HUDEP-2 (cell line): ENCODE measurements around the gene CRYBB2.
"Not testable (repeated sequence)": the region's sequence is repeated elsewhere in the genome, so short reads cannot be mapped to it uniquely, and the experiment has no call there.

Experiments used
- DNase-seq, 76 experiments: peaks; one replicate each; lab custom pipeline; 2025; ENCODE audit not compliant: unreplicated experiment in 76 of 76; lab: John Stamatoyannopoulos, UW

The CRYBB2 gene

GRCh38 chr22:25230760-25231159, 11.3 kb downstream of the CRYBB2 start:
- DNase-seq: not testable (repeated sequence)

- no peak for DNase-seq
Measured at GRCh38 chr22:25232301-25232700, 12.9 kb downstream of the CRYBB2 start.

GRCh38 chr22:25233706-25234105, 14.3 kb downstream of the CRYBB2 start:
- DNase-seq: not testable (repeated sequence)

GRCh38 chr22:25235547-25236290, 16.3 kb downstream of the CRYBB2 start:
- DNase-seq: peak in 72 of 76 experiments; percentile 4 to 84 (median 64)

- no peak for DNase-seq
Measured at GRCh38 chr22:25236417-25236816, 17.0 kb downstream of the CRYBB2 start.

GRCh38 chr22:25237503-25237902, 18.1 kb downstream of the CRYBB2 start:
- no peak for DNase-seq

- not testable (repeated sequence) for DNase-seq
Measured at GRCh38 chr22:25238058-25238457, 18.6 kb downstream of the CRYBB2 start.

- DNase-seq: not testable (repeated sequence)
Measured at GRCh38 chr22:25255169-25255568, 35.7 kb downstream of the CRYBB2 start.

- DNase-seq: not testable (repeated sequence)
Measured at GRCh38 chr22:25267567-25267966, 48.1 kb downstream of the CRYBB2 start.

- DNase-seq: not testable (repeated sequence)
Measured at GRCh38 chr22:25268902-25269301, 49.5 kb downstream of the CRYBB2 start.

GRCh38 chr22:25270061-25270460, 50.6 kb downstream of the CRYBB2 start:
- DNase-seq: not testable (repeated sequence)

GRCh38 chr22:25273231-25273630, 53.8 kb downstream of the CRYBB2 start:
- not testable (repeated sequence) for DNase-seq

GRCh38 chr22:25273928-25274327, 54.5 kb downstream of the CRYBB2 start:
- DNase-seq: not testable (repeated sequence)

- not testable (repeated sequence) for DNase-seq
Measured at GRCh38 chr22:25280118-25280517, 60.7 kb downstream of the CRYBB2 start.
